ENCODE measurements around the gene PPP1R13L. TPM values are rescaled to one million over a fixed set of nuclear protein-coding genes. Genes with fewer than 3 reads are reported as not detected.
A peak's percentile ranks its signal among the peaks of the same experiment; 100 is the strongest.
"Not testable (repeated sequence)": the region's sequence is repeated elsewhere in the genome, so short reads cannot be mapped to it uniquely, and the experiment has no call there.

PPP1R13L gene
- total RNA-seq, 1 donor from 2014 or later, result 17.5 TPM

GRCh38 chr19:45431008-45431407, 26.1 kb upstream of the PPP1R13L start:
- DNase-seq (ENCODE audit: low read depth in 2 of 2), result not testable (repeated sequence)

- DNase-seq (ENCODE audit: low read depth in 2 of 2), result not testable (repeated sequence)
These were observed 25.0 kb upstream of the PPP1R13L start for GRCh38 chr19:45429896-45430295.

DNA sequence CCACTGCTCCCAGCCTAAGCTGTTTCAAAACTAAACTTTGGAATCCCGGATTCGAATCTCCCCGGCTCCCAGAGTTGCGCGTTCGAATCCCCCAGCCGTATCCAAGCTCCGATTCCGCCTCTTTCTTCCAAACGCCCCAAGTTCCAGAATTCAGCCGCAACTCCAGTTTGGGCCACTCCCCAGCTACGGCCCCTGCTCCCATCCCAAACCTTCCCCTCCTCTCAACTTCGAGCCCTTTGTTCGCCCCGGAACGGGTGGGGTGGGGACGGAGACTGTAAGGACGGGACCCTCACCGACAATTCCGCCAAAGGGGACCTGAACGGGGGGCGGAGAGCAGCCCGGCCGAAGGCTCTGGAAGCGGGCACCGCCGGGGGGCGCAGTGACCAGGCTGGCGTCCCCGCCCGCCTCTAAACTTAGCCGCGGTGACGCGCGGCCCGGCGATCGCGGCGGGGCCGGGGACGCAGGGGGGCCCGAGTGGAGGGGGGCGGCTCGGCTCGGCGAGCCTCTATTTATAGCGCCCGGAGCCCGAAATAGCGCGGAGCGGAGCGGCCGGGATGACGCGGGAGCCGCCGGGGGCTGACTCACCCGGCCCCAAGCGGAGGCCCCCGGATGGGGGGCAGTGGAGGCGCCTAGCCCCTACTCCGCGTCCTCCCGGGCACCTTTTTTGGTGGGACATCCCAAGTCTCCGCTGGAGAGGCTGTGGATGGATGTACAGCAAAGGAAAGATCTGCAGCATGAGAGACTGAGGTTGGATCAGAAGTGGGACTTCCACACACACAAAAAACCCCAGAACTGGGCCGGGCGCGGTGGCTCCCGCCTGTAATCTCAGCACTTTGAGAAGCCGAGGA, 23.7 kb upstream of the PPP1R13L start:
- peak; percentile 55 to 61 for DNase-seq (ENCODE audit: low read depth in 2 of 2)

DNA sequence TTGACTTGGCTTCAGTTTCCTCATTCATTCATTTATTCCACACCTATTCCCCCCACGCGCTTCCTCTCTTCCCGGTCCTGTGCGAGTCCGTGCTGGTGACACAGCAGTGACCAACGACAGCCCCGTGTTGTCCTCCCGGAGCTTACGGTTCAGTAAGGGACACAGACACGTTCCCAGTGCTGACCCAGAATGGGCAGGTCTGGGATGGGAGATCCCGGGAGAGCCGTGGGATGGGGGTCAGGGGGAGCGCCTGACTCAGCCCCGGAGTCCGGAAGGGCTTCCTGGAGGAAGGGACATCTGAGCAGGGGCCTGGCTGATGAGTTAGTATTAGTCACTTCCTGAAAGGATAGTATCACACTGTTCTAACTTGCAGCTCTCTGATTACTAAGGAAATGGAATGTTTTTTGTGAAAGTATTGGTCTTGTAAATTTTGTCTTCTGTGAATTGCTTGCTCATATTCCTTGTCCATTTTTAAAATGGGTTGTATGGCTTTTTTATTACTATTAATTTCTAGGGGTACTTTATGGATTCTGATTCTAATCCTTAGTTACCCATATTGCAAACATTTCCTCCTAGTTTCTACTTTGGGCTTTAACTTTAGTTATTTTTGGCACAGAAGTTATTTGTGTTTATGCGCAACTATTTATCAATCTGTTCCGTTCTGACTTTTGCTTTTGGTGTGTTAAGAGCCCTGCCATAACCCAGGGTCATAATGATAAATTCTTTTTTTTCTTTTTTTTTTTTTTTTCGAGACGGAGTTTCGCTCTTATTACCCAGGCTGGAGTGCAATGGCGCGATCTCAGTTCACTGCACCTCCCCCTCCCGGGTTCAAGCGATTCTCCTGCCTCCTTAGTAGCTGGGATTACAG, 19.6 kb upstream of the PPP1R13L start:
- peak; percentile 97 to 98 for DNase-seq (ENCODE audit: low read depth in 2 of 2)

GRCh38 chr19:45423589-45424190, 18.8 kb upstream of the PPP1R13L start, which contains the start of gene ERCC1:
Gene ERCC1, minus strand, starts transcription at chr19:45423917. Its CDS starts 543 bp downstream, at chr19:45423374.
- peak; percentile 95 to 97 for DNase-seq (ENCODE audit: low read depth in 2 of 2)

- no peak for DNase-seq (ENCODE audit: low read depth in 2 of 2)
These were observed 18.2 kb upstream of the PPP1R13L start for GRCh38 chr19:45423033-45423588.

DNA sequence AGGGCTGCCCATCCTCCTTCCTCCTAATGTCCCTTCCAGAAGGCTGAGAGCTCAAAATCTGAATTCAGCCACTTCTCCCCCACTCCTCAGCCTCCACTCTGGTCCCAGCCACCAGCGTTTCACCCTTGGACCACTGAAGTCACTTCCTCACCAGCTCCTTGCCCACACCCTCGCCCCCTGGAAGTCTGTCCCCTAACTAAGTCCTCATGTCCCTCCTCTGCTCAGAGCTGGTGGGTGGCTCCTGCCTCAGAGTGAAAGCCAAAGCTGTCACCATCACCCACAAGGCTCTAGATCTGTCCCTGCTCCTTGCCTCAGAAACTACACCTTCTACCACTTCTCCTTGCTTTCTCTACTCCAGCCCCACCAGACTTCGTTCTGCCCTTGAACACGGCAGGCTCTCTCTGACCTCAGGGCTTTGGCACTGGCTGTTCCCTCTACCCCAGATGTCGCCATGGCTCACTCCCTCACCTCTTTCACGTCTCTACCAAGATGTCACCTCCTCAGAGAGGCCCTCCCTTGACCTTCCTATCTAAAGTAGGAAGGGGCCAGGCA, 17.2 kb upstream of the PPP1R13L start:
- no peak for DNase-seq (ENCODE audit: low read depth in 2 of 2)

- DNase-seq (ENCODE audit: low read depth in 2 of 2), result no peak
These were observed 16.0 kb upstream of the PPP1R13L start for GRCh38 chr19:45420871-45421270.

- DNase-seq (ENCODE audit: low read depth in 2 of 2), result no peak
These were observed 15.5 kb upstream of the PPP1R13L start for GRCh38 chr19:45420356-45420755.

- no peak for DNase-seq (ENCODE audit: low read depth in 2 of 2)
These were observed 15.0 kb upstream of the PPP1R13L start for GRCh38 chr19:45419895-45420294.

- DNase-seq (ENCODE audit: low read depth in 2 of 2), result no peak
These were observed 14.5 kb upstream of the PPP1R13L start for GRCh38 chr19:45419396-45419795.

DNA sequence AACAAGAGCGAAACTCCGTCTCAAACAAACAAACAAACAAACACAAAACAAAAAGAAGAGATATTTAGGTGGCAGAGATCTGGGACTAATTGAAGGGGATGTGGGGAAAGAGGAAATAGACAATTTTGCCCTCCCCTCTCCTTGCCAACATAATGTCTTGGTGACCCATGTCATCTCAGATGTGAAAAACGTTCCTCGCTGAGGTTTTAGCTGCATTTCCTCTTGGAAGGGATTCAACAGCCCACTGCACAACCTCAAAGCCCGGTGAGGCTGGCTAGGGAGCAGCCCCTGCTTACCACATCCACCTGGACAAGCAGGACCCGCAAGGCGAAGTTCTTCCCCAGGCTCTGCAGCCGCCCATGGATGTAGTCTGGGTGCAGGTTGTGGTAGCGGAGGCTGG, 13.9 kb upstream of the PPP1R13L start:
- no peak for DNase-seq (ENCODE audit: low read depth in 2 of 2)

- no peak for DNase-seq (ENCODE audit: low read depth in 2 of 2)
These were observed 12.3 kb upstream of the PPP1R13L start for GRCh38 chr19:45417151-45417550.

- DNase-seq (ENCODE audit: low read depth in 2 of 2), result no peak
These were observed 9.6 kb upstream of the PPP1R13L start for GRCh38 chr19:45414468-45414867.

DNA sequence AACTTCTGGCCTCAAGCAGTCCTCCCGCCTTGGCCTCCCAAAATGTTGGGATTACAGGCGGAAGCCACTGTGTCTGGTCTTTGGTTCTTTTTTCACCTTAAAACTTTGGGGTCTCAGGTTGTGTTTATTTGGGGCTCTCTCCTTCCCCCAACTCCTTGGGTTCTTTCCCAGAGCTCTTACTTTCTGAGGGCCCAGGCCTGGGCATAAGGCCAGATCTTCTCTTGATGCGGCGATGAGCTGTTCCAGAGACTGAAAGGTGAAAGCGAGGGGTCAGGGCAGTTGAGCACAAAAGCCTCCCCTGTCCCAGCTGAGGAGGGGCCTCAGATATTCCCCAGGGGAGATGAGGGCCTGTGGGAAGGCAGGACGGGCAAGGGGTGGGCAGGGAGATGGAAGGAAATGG, 8.6 kb upstream of the PPP1R13L start:
- DNase-seq (ENCODE audit: low read depth in 2 of 2), result peak in 1 of 2 donors; percentile 43

DNA sequence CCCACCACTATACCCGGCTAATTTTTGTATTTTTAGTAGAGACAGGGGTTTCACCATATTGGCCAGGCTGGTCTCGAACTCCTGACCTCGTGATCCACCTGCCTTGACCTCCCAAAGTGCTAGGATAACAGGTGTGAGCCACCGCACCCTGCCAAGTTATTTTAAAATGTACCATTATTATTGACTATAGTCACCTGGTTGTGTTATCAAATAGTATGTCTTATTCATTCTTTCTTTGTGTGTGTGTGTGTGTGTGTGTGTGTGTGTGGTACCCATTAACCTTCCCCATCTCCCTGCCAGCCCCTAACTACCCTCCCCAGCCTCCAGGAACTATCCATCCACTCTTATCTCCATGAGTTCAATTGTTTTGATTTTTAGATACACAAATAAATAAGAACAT, 5.5 kb upstream of the PPP1R13L start:
- not testable (repeated sequence) for DNase-seq (ENCODE audit: low read depth in 2 of 2)

GRCh38 chr19:45409557-45409920, 4.7 kb upstream of the PPP1R13L start:
- no peak for DNase-seq (ENCODE audit: low read depth in 2 of 2)

GRCh38 chr19:45408830-45409556, 4.1 kb upstream of the PPP1R13L start:
- no peak for DNase-seq (ENCODE audit: low read depth in 2 of 2)

DNA sequence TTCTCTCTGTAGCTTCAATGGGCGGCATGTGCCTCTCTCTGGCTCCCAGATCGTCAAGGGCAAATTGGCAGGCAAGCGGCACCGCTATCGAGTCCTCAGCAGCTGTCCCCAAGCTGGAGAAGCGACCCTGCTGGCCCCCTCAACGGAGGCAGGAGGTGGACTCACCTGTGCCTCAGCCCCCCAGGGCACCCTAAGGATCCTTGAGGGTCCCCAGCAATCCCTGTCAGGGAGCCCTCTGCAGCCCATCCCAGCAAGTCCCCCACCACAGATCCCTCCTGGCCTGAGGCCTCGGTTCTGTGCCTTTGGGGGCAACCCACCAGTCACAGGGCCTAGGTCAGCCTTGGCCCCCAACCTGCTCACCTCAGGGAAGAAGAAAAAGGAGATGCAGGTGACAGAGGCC, 3.3 kb upstream of the PPP1R13L start:
- no peak for DNase-seq (ENCODE audit: low read depth in 2 of 2)

GRCh38 chr19:45407585-45407984, 2.7 kb upstream of the PPP1R13L start:
- DNase-seq (ENCODE audit: low read depth in 2 of 2), result not testable (repeated sequence)

- no peak for DNase-seq (ENCODE audit: low read depth in 2 of 2)
These were observed 2.2 kb upstream of the PPP1R13L start for GRCh38 chr19:45407091-45407375.

Data from lung microvascular endothelial cell (primary cell).